GM03348 (cell line): ENCODE results near the gene C11orf54.

ENCODE experiments used
- DNase-seq: peaks from one replicate; pipeline ENCODE4 v3.0.0; 2012; ENCODE audit warnings: low spot score

C11orf54 gene

GRCh38 chr11:93741094-93741881 lies at the start of gene C11orf54, which contains the start of gene TAF1D:
Gene C11orf54 (plus strand): TSS chr11:93741672. CDS start chr11:93747394, 5,722 bp downstream.
Gene TAF1D (minus strand): TSS chr11:93741495. CDS start chr11:93739304, 2,191 bp downstream.
- DNase-seq = peak; percentile 97

- DNase-seq = no peak
These were observed 47.4 kb upstream of the C11orf54 start for GRCh38 chr11:93694109-93694508.

- DNase-seq = peak; percentile 30
These were observed 46.9 kb upstream of the C11orf54 start for GRCh38 chr11:93694557-93694956.

GRCh38 chr11:93697611-93698010 lies 43.9 kb upstream of the C11orf54 start:
- no peak for DNase-seq

GRCh38 chr11:93700830-93701229 lies 40.6 kb upstream of the C11orf54 start:
- no peak for DNase-seq

GRCh38 chr11:93704237-93704636 lies 37.2 kb upstream of the C11orf54 start:
- no peak for DNase-seq

GRCh38 chr11:93710239-93710638 lies 31.2 kb upstream of the C11orf54 start:
- no peak for DNase-seq

- DNase-seq = no peak
These were observed 28.8 kb upstream of the C11orf54 start for GRCh38 chr11:93712678-93713077.

- no peak for DNase-seq
These were observed 25.6 kb upstream of the C11orf54 start for GRCh38 chr11:93715797-93716396.

GRCh38 chr11:93717501-93717900 lies 24.0 kb upstream of the C11orf54 start:
- no peak for DNase-seq

GRCh38 chr11:93718057-93718563 lies 23.4 kb upstream of the C11orf54 start:
- no peak for DNase-seq

- DNase-seq = no peak
These were observed 22.2 kb upstream of the C11orf54 start for GRCh38 chr11:93719310-93719709.

- DNase-seq = no peak
These were observed 20.9 kb upstream of the C11orf54 start for GRCh38 chr11:93720522-93720921.

GRCh38 chr11:93724089-93724488 lies 17.4 kb upstream of the C11orf54 start:
- no peak for DNase-seq

GRCh38 chr11:93727985-93728791 lies 13.3 kb upstream of the C11orf54 start:
- DNase-seq = no peak

GRCh38 chr11:93728792-93729128 lies 12.7 kb upstream of the C11orf54 start:
- no peak for DNase-seq

GRCh38 chr11:93729129-93729616 lies 12.3 kb upstream of the C11orf54 start:
- DNase-seq = no peak

GRCh38 chr11:93730108-93731107 lies 11.1 kb upstream of the C11orf54 start:
- DNase-seq = no peak

GRCh38 chr11:93732237-93732892 lies 9.1 kb upstream of the C11orf54 start:
- DNase-seq = no peak

- no peak for DNase-seq
These were observed 8.0 kb upstream of the C11orf54 start for GRCh38 chr11:93733474-93733873.
